Mucosa of descending colon (tissue), 3 donors: ENCODE results near the gene C11orf97. TPM values are rescaled to one million over a fixed set of nuclear protein-coding genes. Genes with fewer than 3 reads are reported as not detected.
A peak's percentile ranks its signal among the peaks of the same experiment; 100 is the strongest.

ENCODE experiments used
- ATAC-seq: fragments of 200-7000 bp; cut with Tn5 transposase; one replicate; pipeline ENCODE4 v1.9.1; 2020; ENCODE audit warnings: mild to moderate bottlenecking, moderate library complexity
- DNase-seq, 3 donors: peaks; one replicate each; pipeline ENCODE4 v3.0.0-alpha.2; 2020
- H3K36me3 ChIP-seq: fragments of 200-600 bp; one replicate; pipeline ENCODE4 v1.8.0; 2021; ENCODE audit warnings: low read depth, mild to moderate bottlenecking
- H3K4me1 ChIP-seq: fragments of 200-600 bp; one replicate; pipeline ENCODE4 v1.8.0; 2021; ENCODE audit warnings: low read depth, mild to moderate bottlenecking
- H3K4me3 ChIP-seq: fragments of 200-600 bp; one replicate; pipeline ENCODE4 v1.8.0; 2021; ENCODE audit warnings: mild to moderate bottlenecking
- H3K9me3 ChIP-seq: fragments of 200-600 bp; one replicate; pipeline ENCODE4 v1.8.0; 2021; ENCODE audit warnings: mild to moderate bottlenecking
- CTCF ChIP-seq: fragments of 200-600 bp; IDR thresholded peaks from one replicate; pipeline ENCODE4 v1.8.0; 2022; ENCODE audit warnings: antibody characterized with exemption, mild to moderate bottlenecking
- intact Hi-C, 2 donors: fragments of 100-400 bp; cut with DNase I in 1 of 2; cut with micrococcal nuclease in 1 of 2; formaldehyde crosslinking; loops; one replicate each; pipeline versions ENCODE4 v1.11.0 to v1.11.1; 2022; cut with DNase I, micrococcal nuclease
- total RNA-seq, 3 donors: library from RNA; stranded (reverse); fragmentation: NEBNext Ultra II Directional in 2 of 3; extraction: Animal tissue kit (Norgen Biotek cat#: 25700) in 2 of 3; gene quantifications; one replicate each; pipeline versions ENCODE4 v1.2.1 to v1.2.4, GENCODE V29; 2021 to 2023
- donor health status: DM: no; HTN: no; CAD: no; lungs with moderate emphysema.
- donor health status: DM: no; HTN: no; CAD: no.
- donor health status: DM: no; HTN: yes; CAD: no.

The C11orf97 gene
- total RNA-seq, 3 donors from 2014 or later = not detected

- ATAC-seq = peak; percentile 4
- intact Hi-C loops = no loop called here
- H3K4me1 ChIP-seq = peaks cover 39% of the 10 kb centered on the region
- TF ChIP-seq CTCF = no peak
- H3K36me3 ChIP-seq = no peaks in the 10 kb centered on the region
- peak; percentile 62 to 72 (median 68) for DNase-seq
- no peaks in the 10 kb centered on the region for H3K9me3 ChIP-seq
- H3K4me3 ChIP-seq = peak overlapping the region; percentile 69
Observed at GRCh38 chr11:94545264-94546161, 33.3 kb downstream of the C11orf97 start.

GRCh38 chr11:94546162-94546470, 33.9 kb downstream of the C11orf97 start:
- DNase-seq (peak in 1 of 3 donors; percentile 22), ATAC-seq (no peak)
- intact Hi-C loops = no loop called here
- Histone ChIP-seq H3K4me1 (peaks cover 36% of the 10 kb centered on the region), H3K9me3 (no peaks in the 10 kb centered on the region), H3K4me3 (peak overlapping the region; percentile 69), H3K36me3 (no peaks in the 10 kb centered on the region)
- TF ChIP-seq CTCF = no peak

GRCh38 chr11:94546886-94547285, 34.6 kb downstream of the C11orf97 start:
- intact Hi-C loops = no loop called here
- no peak for TF ChIP-seq CTCF
- Histone ChIP-seq H3K36me3 (no peaks in the 10 kb centered on the region), H3K4me1 (peaks cover 32% of the 10 kb centered on the region), H3K9me3 (no peaks in the 10 kb centered on the region), H3K4me3 (no peak overlapping the region)
- DNase-seq = peak in 2 of 3 donors; percentile 37 to 66
- peak; percentile 10 for ATAC-seq

- DNase-seq (peak in 1 of 3 donors; percentile 27), ATAC-seq (no peak)
- H3K4me3 ChIP-seq = no peak overlapping the region
- TF ChIP-seq CTCF = no peak
- no peaks in the 10 kb centered on the region for H3K9me3 ChIP-seq
- intact Hi-C loops = no loop called here
- H3K4me1 ChIP-seq = peaks cover 19% of the 10 kb centered on the region
- no peaks in the 10 kb centered on the region for H3K36me3 ChIP-seq
Observed at GRCh38 chr11:94549146-94549545, 36.9 kb downstream of the C11orf97 start.

- intact Hi-C loops = no loop called here
- peak; percentile 15 for ATAC-seq
- Histone ChIP-seq H3K9me3 (no peaks in the 10 kb centered on the region), H3K4me1 (peaks cover 10% of the 10 kb centered on the region), H3K4me3 (no peak overlapping the region), H3K36me3 (no peaks in the 10 kb centered on the region)
- DNase-seq = no peak
- no peak for TF ChIP-seq CTCF
Observed at GRCh38 chr11:94550513-94550912, 38.3 kb downstream of the C11orf97 start.
